T-helper 2 cell (primary cell): ENCODE results near the gene ACAA1.

Experiments
- DNase-seq, 5 experiments: peaks; one replicate each; pipeline versions ENCODE4 v3.0.0 to v3.0.0-alpha.2; 2012 to 2022

ACAA1 gene

GRCh38 chr3:38117748-38118420, 19.0 kb downstream of the ACAA1 start:
- DNase-seq: peak; percentile 33 to 83 (median 54)

- no peak for DNase-seq
Observed at GRCh38 chr3:38117163-38117716, 19.7 kb downstream of the ACAA1 start.

- DNase-seq: no peak
Observed at GRCh38 chr3:38116471-38117162, 20.3 kb downstream of the ACAA1 start.

- no peak for DNase-seq
Observed at GRCh38 chr3:38115645-38116427, 21.1 kb downstream of the ACAA1 start.

- no peak for DNase-seq
Observed at GRCh38 chr3:38114875-38115644, 21.9 kb downstream of the ACAA1 start.

- DNase-seq: no peak
Observed at GRCh38 chr3:38114052-38114874, 22.7 kb downstream of the ACAA1 start.

GRCh38 chr3:38112378-38112761, 24.6 kb downstream of the ACAA1 start:
- DNase-seq: no peak

GRCh38 chr3:38111696-38112377, 25.1 kb downstream of the ACAA1 start:
- no peak for DNase-seq

- no peak for DNase-seq
Observed at GRCh38 chr3:38111201-38111600, 25.7 kb downstream of the ACAA1 start.

GRCh38 chr3:38110314-38111050, 26.4 kb downstream of the ACAA1 start:
- no peak for DNase-seq

- DNase-seq: no peak
Observed at GRCh38 chr3:38109580-38110313, 27.2 kb downstream of the ACAA1 start.

- no peak for DNase-seq
Observed at GRCh38 chr3:38108649-38109579, 28.0 kb downstream of the ACAA1 start.

- DNase-seq: no peak
Observed at GRCh38 chr3:38107911-38108648, 28.8 kb downstream of the ACAA1 start.

- no peak for DNase-seq
Observed at GRCh38 chr3:38105525-38105924, 31.4 kb downstream of the ACAA1 start.

- no peak for DNase-seq
Observed at GRCh38 chr3:38102444-38102814, 34.5 kb downstream of the ACAA1 start.

GRCh38 chr3:38101811-38102443, 35.0 kb downstream of the ACAA1 start:
- DNase-seq: no peak

- DNase-seq: no peak
Observed at GRCh38 chr3:38100498-38100897, 36.4 kb downstream of the ACAA1 start.
